GM12801 (cell line): Measurements from ENCODE around the gene RABGGTA.

Experiments
- TF ChIP-seq, protein P1 (sequence below): IDR thresholded peaks from one replicate; pipeline ENCODE4 v1.5.1; 2011; ENCODE audit warnings: control low read depth; ENCODE audit not compliant: insufficient read length; ENCODE audit errors: extremely low read depth

Gene RABGGTA

DNA sequence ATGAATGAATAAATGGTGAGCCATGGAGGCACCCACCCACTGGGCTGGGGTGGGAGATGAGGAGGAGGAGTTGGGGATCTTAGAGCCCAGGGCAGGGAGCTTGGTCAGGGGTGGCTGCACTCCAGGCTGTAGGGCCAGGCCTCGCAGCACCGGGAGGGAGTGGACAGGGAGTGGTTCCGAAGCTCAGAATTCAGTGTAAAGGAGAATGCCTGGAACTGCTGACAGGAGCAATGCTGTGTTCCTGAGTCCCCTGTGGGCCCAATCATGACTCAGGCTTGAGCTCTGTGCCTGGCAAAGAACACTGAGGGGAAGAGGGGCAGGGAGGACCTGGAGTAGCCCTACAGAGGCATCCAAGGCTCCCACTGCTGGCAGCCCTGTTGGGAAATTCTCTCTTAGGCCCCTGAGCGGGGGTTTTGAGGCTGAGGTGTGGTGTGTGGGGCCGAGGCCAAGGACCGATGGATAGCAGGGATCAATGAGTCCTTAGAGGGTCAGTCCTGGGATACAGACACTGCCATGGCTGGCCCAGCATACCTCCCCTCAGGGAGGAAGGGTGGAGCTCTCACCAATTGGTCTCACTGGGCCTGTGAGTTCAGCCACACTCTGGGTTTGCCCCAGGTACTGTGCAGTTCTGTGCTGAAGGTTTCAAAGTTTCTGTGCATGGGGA lies 9.5 kb upstream of the RABGGTA start:
- TF ChIP-seq, protein P1, sequence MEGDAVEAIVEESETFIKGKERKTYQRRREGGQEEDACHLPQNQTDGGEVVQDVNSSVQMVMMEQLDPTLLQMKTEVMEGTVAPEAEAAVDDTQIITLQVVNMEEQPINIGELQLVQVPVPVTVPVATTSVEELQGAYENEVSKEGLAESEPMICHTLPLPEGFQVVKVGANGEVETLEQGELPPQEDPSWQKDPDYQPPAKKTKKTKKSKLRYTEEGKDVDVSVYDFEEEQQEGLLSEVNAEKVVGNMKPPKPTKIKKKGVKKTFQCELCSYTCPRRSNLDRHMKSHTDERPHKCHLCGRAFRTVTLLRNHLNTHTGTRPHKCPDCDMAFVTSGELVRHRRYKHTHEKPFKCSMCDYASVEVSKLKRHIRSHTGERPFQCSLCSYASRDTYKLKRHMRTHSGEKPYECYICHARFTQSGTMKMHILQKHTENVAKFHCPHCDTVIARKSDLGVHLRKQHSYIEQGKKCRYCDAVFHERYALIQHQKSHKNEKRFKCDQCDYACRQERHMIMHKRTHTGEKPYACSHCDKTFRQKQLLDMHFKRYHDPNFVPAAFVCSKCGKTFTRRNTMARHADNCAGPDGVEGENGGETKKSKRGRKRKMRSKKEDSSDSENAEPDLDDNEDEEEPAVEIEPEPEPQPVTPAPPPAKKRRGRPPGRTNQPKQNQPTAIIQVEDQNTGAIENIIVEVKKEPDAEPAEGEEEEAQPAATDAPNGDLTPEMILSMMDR: no peak

DNA sequence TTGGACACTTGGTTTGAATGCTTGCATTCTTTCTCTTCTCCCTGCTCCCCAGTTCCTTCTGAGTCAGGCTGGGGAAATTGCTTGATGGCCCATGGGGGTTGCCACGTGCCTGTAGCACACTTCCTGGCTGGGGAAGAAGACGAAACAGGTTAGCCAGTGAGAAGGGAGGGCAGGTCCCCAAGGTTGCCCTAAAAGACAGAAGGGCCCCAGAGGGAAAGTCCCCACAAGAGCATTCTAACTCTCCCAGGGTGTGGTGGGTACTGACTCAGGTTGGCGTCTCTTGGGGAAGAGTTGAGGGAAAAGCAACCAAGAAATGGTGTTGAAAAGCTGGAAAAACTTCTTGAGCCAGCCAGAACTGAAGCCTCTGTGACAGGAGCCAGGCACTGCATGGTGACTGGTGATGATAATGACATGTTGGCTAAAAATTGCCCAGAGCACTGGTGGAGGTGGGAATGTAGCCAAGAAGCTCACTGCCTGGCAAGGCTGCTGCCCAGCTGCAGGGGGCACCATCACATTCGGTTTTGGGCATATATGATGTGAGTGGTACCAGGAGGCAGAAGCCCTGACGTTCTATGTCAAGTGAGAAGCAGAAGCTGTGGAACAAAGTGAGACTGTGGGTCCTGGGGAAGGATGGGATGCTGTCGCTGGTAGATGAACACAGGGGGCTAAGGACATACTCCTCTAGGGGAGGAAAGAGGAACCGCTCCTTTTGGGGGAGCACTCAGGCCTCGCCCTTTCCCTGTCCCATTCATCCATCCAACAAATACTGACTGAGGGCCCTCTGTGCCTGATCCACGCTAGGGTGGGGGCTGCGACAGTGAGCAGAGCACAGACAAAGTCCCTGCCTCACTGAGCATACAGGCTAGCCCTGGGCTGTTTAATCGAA lies 8.1 kb upstream of the RABGGTA start:
- TF ChIP-seq, protein P1: no peak

DNA sequence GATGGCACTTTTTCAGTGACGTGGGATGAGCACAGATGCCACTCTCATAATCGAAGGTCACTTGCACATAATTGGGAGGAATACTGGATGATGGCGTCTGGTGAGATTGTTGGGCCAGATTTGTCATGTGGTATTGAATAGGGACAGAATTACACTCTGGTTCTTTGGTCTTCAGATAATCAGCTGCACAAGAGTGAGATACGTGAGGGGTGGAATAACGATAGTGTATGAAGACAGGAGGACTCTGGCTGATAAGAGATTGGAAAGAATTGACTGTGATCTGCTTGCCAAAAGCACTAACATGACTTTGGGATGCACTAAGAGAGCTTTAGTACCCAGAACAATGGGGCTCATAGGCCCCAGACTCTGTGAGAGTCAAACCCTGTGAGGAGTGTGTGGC lies 7.0 kb upstream of the RABGGTA start:
- TF ChIP-seq, protein P1: no peak

DNA sequence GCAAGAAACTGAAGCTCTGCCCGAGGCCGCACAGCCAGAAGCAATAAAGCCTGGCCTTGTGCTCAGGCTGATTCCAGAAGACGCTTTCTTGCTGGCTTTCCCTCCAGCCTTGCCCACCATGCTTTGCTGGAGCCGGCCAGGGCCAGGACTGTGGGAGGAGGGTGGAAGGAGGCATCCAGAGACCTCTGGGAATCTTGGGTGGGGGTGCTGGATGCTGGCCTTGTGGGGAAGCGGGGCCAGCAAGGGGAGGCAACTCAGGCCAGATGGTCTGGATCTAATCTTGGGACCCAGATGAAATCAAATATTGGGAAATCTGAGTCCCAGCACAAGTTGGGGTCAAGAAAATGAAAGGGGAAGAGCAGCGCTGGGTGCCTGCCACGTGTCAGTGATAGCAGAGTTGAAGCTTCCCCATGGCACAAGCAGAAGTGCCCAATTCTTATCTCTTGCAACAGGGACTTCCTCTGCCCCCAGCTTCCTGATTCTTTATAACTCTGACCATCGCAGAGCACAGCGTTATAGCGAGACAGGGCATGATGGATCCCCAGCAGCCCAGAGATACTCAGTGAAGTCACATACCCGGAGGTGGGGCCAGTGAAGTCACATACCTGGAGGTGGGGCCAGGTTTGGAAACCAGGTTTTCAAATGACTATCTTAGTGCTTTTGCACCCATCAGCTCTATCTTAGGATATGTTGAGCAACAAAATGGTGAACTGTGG lies 6.4 kb upstream of the RABGGTA start:
- TF ChIP-seq, protein P1: no peak

DNA sequence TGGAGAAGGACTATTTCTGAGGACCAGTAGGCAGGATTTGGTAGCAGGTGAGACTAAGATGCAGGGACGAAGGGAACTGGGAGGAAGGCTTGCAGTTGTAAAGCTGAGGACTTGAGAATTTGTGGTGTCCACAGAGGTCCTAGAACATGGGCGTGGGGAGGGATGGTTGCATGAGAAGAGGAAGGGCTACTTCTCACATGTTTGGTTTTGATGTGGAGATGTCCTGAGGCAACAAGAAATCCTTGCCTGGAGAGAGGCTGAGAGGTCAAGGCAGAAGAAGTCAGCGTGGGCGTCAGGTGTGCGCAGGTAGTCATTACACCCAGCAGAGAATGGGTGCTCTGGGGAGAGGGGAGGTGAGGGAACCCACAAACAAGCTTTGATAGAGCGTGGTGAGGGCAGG lies 5.7 kb upstream of the RABGGTA start:
- TF ChIP-seq, protein P1: no peak

DNA sequence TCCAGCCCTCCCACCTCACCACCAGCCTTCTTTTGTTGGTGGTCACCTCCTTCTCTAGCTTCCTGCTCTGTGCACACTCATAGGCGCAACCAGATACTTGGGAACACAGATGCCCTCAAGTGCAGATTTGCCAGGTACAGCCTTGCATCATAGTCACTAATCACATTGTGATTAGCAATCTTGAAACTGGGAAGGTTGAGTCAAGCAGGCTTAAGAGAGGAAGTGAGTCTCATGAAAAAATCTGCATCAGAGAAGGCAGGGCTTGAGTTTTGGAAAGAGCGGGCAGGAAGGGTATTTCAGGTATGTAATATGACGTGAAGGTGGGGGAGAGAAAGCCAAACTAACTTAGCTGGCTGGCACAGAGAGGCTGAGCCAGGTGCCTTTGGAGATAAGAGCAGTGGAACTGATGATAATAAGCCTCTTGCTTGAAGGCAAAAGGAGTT lies 2.7 kb upstream of the RABGGTA start:
- TF ChIP-seq, protein P1: no peak

DNA sequence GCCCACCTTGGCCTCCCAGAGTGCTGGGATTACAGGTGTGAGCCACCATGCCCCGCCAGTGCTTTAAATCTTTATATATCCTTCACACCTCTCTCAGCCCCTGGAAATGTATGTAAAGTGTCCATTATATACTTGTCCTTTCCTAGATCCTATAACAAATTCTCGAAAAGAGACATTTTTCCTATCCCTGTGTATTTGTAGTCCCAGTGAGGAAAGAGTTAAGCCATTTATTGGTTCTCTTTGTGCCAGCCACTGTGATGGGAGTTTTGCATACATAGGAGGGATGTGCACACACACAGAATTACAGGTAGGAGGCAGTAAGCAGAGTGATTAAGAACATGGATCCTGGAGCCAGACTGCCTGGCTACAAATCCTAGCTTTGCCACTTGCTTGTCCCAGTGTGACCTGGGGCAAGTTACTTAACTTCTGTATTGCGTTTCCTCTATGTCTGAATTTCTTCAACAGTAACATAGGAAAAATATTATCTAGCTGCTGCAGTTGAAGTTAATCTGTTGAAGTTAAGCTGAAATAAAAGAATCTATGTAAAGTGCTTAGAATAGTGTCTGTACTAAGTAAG lies 2.1 kb upstream of the RABGGTA start:
- TF ChIP-seq, protein P1: no peak
